ENCODE results near the gene TCTN2. TPM values are rescaled to one million over a fixed set of nuclear protein-coding genes. Genes with fewer than 3 reads are reported as not detected.

TCTN2 gene
- total RNA-seq, 1 experiment from 2014 or later: 7.3 TPM

GRCh38 chr12:123645380-123645779, 25.5 kb upstream of the TCTN2 start:
- Histone ChIP-seq H3K36me3 (ENCODE audit: control insufficient read depth, insufficient read depth, low read length) (no peaks in the 10 kb centered on the region; the same call in 1 of the 2 replicates), H3K4me1 (no peaks in the 10 kb centered on the region), H3K9me3 (no peaks in the 10 kb centered on the region), H3K27me3 (replicated peaks; ENCODE audit: control insufficient read depth, insufficient read depth, low read length) (no peaks in the 10 kb centered on the region), H3K4me3 (ENCODE audit: low read depth, low read length) (no peak overlapping the region)
- no peaks in the 10 kb centered on the region for H3K27me3 Mint-ChIP-seq (ENCODE audit: insufficient read depth, unreplicated experiment)
- peaks cover 51% of the 10 kb centered on the region for H3K36me3 Mint-ChIP-seq (ENCODE audit: insufficient read depth, unreplicated experiment)
- H3K4me3 Mint-ChIP-seq (ENCODE audit: unreplicated experiment): no peak overlapping the region
- TF ChIP-seq CTCF (IDR thresholded peaks at IDR 0.05; ENCODE audit: insufficient read depth in 1 of 2, low read depth in 1 of 2, low read length in 1 of 2, severe bottlenecking in 1 of 2, unreplicated experiment in 1 of 2): no peak
- DNase-seq: no peak
- H3K4me1 Mint-ChIP-seq (ENCODE audit: low read depth, unreplicated experiment): no peaks in the 10 kb centered on the region
- POLR2A ChIA-PET: no interaction called here
- no TSS peak for BruUV-seq (replicated peaks)
- intact Hi-C loops (cut with micrococcal nuclease; ENCODE audit: unreplicated experiment): no loop called here
- CTCF ChIA-PET: interaction anchor here (0.6 kb wide), 1 partner anchor 387 kb away, joined by 4 read pairs; no protein-coding TSS in a partner anchor
- no peak overlapping the region for H3K27ac Mint-ChIP-seq (ENCODE audit: unreplicated experiment)
- H3K9me3 Mint-ChIP-seq (ENCODE audit: unreplicated experiment): no peaks in the 10 kb centered on the region

GRCh38 chr12:123645878-123646277, 25.0 kb upstream of the TCTN2 start:
- Mint-ChIP-seq H3K9me3 (ENCODE audit: unreplicated experiment) (no peaks in the 10 kb centered on the region), H3K4me3 (ENCODE audit: unreplicated experiment) (no peak overlapping the region), H3K27me3 (ENCODE audit: insufficient read depth, unreplicated experiment) (no peaks in the 10 kb centered on the region), H3K4me1 (ENCODE audit: low read depth, unreplicated experiment) (no peaks in the 10 kb centered on the region), H3K27ac (ENCODE audit: unreplicated experiment) (no peak overlapping the region), H3K36me3 (ENCODE audit: insufficient read depth, unreplicated experiment) (peaks cover 51% of the 10 kb centered on the region)
- H3K4me3 ChIP-seq (ENCODE audit: low read depth, low read length): no peak overlapping the region
- no peak for DNase-seq
- intact Hi-C loops (cut with micrococcal nuclease; ENCODE audit: unreplicated experiment): no loop called here
- no peaks in the 10 kb centered on the region for H3K4me1 ChIP-seq
- CTCF ChIA-PET: interaction anchor here (0.5 to 0.6 kb wide), 2 partner anchors 210 to 387 kb away, joined by 3 to 4 read pairs; no protein-coding TSS in a partner anchor
- no peaks in the 10 kb centered on the region; the same call in 1 of the 2 replicates for H3K36me3 ChIP-seq (ENCODE audit: control insufficient read depth, insufficient read depth, low read length)
- TF ChIP-seq CTCF (IDR thresholded peaks at IDR 0.05; ENCODE audit: insufficient read depth in 1 of 2, low read depth in 1 of 2, low read length in 1 of 2, severe bottlenecking in 1 of 2, unreplicated experiment in 1 of 2): no peak
- BruUV-seq (replicated peaks): no TSS peak
- H3K27me3 ChIP-seq (replicated peaks; ENCODE audit: control insufficient read depth, insufficient read depth, low read length): no peaks in the 10 kb centered on the region
- POLR2A ChIA-PET: no interaction called here
- H3K9me3 ChIP-seq: no peaks in the 10 kb centered on the region

GRCh38 chr12:123648401-123648800, 22.5 kb upstream of the TCTN2 start:
- Histone ChIP-seq H3K4me3 (ENCODE audit: low read depth, low read length) (no peak overlapping the region), H3K9me3 (no peaks in the 10 kb centered on the region), H3K36me3 (ENCODE audit: control insufficient read depth, insufficient read depth, low read length) (no peaks in the 10 kb centered on the region; the same call in 1 of the 2 replicates), H3K27me3 (replicated peaks; ENCODE audit: control insufficient read depth, insufficient read depth, low read length) (no peaks in the 10 kb centered on the region), H3K4me1 (no peaks in the 10 kb centered on the region)
- ChIA-PET POLR2A (no interaction called here), CTCF (no interaction called here)
- Mint-ChIP-seq H3K36me3 (ENCODE audit: insufficient read depth, unreplicated experiment) (peaks cover 69% of the 10 kb centered on the region), H3K9me3 (ENCODE audit: unreplicated experiment) (no peaks in the 10 kb centered on the region), H3K4me3 (ENCODE audit: unreplicated experiment) (no peak overlapping the region), H3K4me1 (ENCODE audit: low read depth, unreplicated experiment) (no peaks in the 10 kb centered on the region), H3K27me3 (ENCODE audit: insufficient read depth, unreplicated experiment) (no peaks in the 10 kb centered on the region), H3K27ac (ENCODE audit: unreplicated experiment) (no peak overlapping the region)
- intact Hi-C loops (cut with micrococcal nuclease; ENCODE audit: unreplicated experiment): no loop called here
- no peak for DNase-seq
- no TSS peak for BruUV-seq (replicated peaks)
- TF ChIP-seq CTCF (IDR thresholded peaks at IDR 0.05; ENCODE audit: insufficient read depth in 1 of 2, low read depth in 1 of 2, low read length in 1 of 2, severe bottlenecking in 1 of 2, unreplicated experiment in 1 of 2): no peak
